SK-N-MC (cell line): ENCODE results near the gene CCDC127.

Experiments
- EZH2 ChIP-seq: fragments of 200-600 bp; sonication (generic); IDR thresholded peaks from one replicate; pipeline ENCODE4 v1.6.1; 2017; ENCODE audit warnings: antibody characterized with exemption
- POLR2AphosphoS5 ChIP-seq: IDR thresholded peaks from 2 replicates; pipeline ENCODE4 v1.6.1; 2012; ENCODE audit warnings: mild to moderate bottlenecking, low read depth, low read length, borderline replicate concordance

GRCh38 chr5:194603-195209 is 23.2 kb downstream of the CCDC127 start:
- TF ChIP-seq EZH2 (no peak), POLR2AphosphoS5 (no peak)
